ENCODE data around the gene NLRC5.
"Not testable (repeated sequence)": the region's sequence is repeated elsewhere in the genome, so short reads cannot be mapped to it uniquely, and the experiment has no call there.

The NLRC5 gene

DNA sequence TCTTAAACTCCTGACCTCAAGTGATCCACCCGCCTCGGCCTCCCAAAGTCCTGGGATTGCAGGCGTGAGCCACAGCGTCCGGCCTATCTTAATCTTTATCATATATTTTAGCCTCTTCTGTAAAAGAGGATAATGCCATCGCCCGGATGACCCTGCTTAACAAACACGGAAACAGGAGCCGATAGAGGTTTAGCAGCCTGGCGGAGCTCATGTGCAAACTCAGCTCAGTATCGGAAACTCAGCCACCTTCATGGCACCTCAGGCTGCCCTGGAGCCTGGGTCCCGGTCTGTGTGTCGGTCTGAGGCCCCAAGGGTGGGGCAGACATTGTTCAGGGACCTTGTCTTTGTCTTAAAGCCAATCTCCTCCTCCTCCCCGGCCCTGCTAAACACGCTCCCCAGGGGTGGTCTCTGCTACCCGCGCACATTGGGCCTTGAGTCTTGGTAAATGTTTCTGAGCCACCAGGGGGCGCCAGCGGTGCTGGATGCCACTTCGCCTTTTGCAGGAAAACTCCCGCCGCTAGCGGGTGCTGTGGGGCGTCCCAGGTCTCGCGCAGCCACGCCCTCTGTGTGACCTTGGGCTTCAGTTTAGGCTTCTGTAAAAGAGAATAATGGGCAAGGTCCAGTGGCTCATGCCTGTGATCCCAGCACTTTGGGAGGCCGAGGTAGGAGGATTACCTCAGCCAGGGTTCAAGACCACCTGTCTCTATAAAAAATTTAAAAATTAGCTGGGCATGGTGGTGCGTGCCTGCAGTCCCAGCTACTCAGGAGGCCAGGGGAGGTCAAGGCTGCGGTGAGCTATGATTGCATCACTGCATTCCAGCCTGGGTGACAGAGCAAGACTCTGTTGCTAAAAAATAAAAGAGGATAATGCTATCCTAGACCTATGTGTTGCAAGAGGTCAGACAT is 24.9 kb upstream of the NLRC5 start:
- DNase-seq: peak; percentile 84 to 97 (median 90)

DNA sequence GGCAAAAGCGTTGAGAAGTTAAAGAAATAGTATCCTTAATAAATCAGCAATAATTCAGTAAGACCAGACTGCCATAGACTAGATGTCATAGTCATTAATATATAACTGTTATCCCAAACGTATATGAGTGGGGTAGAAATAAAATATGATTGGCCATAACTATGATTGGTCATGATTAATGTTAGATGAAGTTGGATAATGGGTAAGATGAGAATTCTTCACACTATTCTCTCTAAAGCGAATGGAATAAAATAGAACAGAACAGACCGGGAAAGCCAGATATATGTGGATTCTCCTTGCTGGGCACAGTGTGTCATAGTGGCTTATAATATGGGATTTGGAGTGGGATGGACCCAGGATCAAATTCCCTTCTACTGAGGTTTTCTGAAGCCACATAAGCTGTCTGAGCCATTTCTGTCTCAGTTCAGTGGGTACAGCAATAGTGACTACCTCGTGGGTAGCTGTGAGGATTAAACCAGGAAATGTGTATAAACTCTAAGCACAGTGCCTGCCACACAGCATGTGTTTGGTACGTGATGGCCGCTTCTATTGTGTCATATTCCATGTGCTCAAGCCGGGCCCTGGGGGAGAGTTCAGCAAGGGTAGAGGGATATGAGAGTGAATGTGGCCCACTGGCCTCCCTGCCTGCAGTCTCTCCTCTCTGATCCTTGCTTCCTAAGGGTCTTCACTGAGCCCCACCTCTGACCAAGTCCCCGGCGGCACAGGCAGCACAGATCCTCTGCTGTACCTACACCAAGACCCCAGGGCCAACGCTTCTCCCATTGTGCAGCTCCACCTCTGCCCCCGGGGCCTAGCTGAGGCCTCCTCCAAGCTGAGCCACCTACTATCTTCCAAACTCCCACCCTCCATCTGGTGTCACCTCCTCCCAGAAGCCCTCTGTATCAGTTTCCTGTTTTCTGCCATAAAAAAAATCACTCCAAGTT is 23.9 kb upstream of the NLRC5 start:
- DNase-seq: no peak

DNA sequence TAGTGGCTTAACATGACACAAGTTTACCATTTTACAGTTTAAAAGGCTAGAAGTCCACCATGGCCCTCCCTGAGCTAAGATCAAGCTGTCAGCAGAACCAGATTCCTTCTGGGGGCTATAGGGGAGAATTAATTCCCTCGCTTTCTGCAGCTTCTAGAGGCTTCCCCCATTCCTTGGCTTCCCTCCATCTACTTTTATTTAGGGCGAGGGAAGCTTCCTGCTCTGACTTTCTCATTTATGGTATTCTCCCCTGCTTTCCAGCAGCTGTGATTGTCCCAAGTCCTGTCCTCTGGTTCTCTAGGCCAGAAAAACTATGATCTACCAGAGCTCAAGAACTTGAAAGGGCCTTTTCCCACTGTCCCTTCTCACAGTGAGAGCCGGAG is 23.3 kb upstream of the NLRC5 start:
- no peak for DNase-seq

DNA sequence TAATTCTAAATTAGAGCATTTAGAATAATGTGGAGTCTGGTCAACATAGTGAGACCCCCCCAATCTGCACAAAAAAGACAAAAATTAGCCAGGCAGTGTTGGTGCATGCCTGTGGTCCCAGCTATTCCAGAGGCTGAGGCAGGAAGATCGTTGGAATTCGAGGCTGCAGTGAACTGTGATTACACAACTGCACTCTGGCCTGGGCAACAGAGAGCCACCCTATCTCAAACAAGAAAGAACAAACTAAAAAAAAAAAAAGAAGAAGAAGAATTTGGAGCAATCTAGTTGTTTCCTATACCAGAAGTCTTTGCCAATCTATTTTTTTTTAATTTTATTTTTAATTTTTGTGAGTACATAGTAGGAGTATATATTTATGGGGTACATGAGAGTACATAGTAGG is 21.6 kb upstream of the NLRC5 start:
- no peak for DNase-seq

DNA sequence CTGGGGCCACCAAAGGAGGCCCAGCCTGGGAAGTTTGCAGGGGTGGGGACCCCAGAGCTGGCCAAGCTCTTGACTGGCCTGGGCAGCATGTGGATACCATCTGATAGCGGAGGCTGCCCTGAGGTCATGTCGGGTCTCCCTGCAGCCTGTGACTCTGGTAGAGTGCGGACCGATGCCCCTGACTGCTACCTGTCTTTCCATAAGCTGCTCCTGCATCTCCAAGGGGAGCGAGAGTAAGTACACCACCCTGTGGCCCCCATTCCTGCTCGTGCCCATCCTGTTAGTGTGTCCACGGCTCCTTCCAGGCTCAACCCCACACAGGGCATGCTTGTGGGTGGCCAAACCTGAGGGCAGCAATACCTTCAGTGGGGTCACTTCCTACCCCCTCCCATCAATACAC is 19.6 kb upstream of the NLRC5 start:
- no peak for DNase-seq

DNA sequence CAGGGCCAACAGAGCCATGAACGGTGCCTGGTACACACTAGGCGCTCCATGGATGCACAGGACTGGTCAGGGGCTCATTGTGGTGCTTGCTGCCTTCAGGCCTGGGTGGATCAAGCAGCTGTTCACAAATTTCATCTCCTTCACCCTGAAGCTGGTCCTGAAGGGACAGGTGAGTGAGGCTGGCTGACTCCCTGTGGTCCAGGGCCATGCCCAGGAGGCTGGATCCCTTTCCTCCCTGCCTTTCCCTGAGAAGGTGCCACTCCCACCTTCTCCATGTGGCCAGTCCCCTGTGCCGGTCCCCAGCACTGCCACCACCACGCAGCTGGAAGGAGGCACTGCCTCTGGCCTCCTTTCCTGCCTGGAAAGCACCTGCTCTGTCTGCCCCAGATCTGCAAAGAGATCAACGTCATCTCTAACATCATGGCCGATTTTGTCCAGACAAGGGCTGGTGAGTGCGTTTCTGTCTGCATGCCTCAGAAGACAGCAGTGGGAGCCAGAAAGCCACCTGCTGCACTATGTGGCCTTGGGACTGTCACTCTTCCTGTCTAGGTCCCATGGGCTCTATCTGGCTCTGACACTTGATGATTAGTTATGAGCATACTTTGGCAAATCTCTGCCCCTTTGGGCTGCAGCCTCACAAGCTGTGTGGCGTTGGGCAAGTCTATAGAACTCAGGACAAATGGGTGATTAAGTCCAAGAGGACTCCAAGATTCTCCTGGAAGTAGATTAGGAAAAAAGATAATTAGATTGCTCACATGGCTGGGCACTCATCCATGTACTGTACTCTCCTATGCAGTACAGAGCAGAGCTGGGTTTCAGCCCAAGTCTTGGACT is 18.2 kb upstream of the NLRC5 start:
- DNase-seq: peak in 1 of 5 experiments; percentile 17

DNA sequence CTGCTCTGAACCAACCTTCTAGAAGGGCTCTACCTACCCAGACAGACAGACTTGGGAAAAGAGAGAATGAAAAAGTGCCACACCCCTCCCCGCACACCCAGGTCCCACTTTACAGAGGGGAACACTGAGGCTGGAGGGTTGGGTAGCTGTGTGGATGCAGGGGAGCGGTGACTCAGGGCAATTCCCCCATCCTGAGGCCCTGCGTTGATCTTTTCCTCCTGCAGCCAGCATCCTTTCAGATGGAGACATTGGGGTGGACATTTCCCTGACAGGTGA is 17.7 kb upstream of the NLRC5 start:
- no peak for DNase-seq

DNA sequence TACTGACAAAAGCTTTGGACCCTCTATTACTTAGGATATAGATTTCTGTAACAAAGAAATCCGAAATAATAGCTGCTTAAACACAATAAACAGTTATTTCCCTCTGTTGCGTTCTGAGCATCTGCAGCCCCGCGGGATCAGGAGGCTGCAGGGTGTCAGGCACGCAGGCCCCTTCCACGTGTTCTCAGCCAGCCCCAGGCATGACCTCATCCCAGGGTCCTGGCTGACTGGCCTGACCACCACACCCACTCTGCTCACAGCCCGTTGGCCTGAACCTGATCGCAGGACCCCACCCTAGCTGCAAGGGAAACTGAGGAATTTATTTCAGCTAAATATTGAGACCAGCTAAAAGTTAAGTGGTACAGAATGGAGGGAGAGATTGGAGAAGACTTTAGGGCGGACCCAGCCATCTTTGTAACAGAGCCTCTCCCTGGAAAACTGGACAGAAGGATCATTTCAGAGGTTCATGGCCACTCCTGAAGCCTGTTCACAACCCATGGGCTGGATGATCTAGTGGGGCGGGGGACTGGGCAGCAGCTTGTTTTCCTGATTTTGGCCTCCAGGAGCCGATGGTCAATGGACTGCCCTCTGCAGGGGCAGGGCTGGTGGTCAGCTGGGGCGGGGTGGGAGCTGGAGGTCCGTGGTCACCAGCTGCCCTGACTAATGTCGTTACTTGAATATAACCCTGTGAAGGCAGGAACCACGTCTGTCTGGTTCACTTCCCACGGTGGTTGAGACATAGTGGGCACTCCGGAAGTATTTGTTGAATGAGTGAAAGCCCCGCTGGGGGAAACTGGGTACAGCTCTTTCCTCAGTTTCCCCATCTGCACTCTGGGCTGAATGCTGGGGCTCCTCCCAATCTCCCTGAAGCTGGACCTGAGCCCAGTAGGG is 16.7 kb upstream of the NLRC5 start:
- DNase-seq: no peak

DNA sequence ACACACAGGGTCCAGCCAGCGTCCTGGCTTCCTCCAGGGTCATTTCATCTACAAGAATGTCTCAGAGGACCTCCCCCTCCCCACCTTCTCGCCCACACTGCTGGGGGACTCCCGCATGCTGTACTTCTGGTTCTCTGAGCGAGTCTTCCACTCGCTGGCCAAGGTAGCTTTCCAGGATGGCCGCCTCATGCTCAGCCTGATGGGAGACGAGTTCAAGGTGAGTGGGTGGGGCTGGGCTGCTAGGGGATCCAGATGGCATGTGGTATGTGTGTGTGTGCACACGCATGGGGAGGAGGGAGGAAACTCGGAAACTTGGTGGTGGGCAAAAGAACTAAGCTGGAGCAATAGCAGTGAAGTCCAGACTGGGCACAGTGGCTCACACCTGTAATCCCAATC is 16.1 kb upstream of the NLRC5 start:
- no peak for DNase-seq

DNA sequence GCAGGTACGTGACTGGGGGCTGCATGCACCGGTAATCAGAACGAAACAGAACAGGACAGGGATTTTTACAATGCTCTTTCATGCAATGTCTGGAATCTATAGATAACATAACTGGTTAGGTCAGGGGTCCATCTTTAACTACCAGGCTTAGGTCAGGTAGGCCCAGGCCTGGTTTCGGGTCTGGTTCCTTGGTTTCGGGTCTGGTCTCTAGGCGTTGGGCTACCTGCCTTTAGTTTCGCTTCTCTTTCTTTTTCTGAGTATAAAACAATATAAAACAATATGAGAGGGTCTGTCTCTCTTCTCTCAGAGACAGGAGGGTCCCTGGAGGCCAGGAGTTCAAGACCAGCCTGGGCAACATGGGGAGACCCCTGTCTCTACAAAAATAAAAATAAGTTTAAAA is 15.5 kb upstream of the NLRC5 start:
- not testable (repeated sequence) for DNase-seq

DNA sequence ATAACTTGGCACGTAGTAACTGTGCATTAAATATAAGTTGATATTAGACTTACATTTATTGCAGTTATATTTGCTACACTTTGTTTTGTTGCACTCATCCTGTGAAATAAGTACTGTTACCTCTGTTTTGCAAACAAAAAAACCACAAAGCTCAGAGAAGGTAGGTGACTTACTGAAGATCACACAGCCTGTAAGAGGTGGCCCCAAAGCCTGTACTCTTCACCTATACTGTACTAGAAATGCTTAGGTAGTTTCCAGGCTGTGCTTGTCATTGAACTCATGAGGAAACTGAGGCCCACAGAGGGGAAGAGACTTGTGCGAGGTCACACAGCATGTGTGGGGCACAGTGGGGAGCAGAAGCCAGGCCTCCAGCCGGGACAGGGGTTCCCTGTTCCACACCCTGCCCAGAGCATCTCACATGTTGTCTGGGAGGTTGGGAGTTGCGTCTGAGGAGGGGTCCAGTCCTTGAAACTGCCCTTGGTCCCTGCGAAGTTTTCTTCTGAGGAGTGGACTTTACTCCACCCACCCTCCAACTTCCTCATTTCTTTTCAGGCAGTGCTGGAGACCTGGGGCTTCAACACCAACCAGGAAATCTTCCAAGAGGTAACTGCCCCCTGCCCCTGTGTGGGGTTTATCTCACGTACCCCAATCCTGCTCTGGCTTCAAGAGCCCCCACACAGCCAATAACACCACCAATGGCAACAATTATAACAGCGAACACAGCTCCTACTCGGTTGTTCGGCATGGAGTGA is 14.6 kb upstream of the NLRC5 start:
- DNase-seq: no peak

DNA sequence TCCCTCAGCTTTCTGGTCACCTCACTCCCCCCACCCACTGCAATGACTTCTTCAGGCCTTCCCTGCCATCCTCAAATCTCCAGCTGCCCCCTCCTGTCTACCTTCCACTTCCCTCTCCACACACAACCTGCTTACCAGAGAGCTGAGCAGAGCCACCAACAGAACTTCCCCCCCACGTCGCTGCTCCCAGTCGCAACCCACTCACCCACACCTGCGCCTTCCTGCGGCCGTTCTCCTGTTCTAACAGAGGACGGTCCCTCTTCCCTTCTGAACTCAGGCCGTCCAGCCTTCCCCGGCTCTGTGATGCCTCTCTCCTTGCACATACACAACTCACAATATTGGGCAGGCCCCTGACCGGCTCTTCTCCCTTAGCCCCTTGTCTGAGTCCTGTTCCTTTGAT is 13.6 kb upstream of the NLRC5 start:
- DNase-seq: no peak

DNA sequence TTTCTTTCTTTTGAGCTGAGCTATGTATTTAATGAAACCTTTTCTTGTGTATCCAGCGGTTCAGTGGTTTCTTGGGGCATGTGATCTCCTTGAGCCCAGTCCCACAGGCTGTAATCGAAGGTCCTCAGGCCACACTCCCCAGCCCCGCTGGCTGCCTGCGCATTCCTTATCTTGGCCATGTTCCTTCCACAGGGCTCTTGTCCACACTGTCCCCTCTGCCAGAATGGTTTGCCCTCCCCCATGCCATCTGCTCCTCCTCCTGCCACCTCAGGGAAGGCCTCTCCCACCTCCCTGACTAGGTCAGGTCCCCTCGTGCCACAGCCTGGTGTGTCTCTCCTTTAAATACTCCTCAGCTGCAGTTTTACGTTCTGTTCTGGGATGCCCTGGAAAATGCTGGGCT is 12.1 kb upstream of the NLRC5 start:
- DNase-seq: no peak

DNA sequence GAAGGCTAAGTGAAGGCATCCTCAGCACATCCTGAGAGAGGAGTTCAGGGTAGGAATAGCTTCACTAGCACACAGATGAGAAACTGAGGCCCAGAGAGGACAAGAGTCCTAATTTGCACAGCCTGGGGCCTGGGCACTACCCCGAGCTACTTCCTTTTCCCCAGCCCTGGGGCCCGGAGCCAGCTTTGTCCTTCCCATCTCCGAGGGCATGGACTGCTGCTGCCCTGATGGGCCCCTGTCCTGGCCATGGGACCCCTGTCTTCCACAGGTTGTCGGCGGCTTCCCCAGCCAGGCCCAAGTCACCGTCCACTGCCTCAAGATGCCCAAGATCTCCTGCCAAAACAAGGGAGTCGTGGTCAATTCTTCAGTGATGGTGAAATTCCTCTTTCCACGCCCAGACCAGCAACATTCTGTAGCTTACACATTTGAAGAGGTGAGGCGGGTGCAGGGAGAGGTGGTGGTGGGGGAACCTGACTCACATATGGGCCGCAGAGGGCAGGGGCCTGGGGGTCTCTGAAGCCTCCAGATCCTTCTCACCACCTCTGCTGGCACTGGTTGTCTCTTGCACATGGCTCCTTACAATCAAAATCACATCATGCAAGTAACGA is 11.4 kb upstream of the NLRC5 start:
- DNase-seq: no peak

DNA sequence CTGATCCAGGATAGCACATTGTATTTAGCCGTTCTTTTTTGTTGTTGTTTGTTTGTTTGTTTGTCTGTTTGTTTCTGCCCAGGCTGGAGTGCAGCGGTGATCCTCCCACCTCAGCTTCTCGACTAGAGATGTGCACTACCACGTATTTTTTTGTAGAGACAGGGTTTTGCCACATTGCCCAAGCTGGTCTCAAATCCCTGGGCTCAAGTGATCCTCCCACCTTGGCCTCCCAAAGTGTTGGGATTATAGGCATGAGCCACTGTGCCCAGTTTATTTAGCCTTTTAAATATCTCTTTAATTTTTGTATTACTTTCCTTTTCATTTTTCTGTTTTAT is 9.2 kb upstream of the NLRC5 start:
- DNase-seq: no peak

DNA sequence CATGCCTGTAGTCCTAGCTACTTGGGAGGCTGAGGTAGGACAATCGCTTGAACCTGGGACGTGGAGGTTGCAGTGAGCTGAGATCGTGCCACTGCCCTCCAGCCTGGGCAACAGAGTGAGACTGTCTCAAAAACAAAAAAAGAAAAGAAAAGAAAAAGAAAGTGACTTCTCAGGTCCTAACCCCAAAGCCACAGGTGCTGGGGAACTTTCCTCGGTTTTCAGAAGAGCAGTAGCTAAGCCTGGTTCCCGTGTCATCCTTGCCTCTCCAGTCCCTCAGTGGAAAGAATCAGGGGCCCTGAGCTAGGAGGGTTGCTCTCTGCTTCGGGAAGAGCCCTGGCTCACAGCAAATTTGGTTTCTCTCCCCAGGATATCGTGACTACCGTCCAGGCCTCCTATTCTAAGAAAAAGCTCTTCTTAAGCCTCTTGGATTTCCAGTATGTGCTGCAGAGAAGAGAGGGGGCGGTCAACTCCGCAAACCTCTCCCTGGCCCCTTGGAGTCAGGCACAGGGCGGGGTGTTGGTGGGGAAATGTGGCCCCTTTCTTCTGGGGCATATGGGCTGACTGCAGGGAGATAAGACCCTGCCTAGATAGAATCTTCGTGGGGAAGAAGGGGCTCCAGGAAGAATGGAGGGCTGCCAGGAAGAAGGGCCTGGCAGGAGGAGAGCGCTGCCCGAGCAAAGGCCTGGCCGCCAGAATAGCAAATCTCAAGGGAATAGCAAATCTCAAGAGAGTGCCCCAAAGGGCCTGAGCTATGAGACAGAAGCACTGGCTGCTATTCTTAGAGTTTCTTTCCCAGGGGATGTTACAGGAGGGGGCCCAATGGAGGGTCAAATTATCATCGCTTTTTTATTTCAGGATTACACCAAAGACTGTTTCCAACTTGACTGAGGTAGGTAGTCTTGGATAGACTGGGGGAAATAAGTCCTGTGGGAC is 8.3 kb upstream of the NLRC5 start:
- DNase-seq: no peak

DNA sequence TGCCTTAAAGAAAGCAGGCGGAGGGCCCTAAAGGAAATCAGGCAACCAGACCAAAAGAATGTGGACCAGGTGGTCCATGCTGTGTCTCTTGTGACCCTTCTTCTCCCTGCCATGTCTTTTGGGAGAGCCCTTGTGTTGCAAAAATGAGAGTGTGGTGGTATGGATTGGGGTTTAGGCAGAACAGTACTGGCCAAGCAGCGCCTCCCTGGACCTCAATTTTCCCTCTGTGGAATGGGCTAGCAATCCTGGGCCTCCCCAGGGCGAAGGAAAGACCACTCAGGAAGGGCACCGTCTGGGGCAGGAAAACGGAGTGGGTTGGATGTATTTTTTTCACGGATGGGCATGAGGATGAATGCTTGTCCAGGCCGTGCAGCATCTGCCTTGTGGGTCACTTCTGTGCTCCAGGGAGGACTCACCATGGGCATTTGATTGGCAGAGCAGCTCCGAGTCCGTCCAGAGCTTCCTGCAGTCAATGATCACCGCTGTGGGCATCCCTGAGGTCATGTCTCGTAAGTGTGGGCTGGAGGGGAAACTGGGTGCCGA is 7.6 kb upstream of the NLRC5 start:
- DNase-seq: no peak

DNA sequence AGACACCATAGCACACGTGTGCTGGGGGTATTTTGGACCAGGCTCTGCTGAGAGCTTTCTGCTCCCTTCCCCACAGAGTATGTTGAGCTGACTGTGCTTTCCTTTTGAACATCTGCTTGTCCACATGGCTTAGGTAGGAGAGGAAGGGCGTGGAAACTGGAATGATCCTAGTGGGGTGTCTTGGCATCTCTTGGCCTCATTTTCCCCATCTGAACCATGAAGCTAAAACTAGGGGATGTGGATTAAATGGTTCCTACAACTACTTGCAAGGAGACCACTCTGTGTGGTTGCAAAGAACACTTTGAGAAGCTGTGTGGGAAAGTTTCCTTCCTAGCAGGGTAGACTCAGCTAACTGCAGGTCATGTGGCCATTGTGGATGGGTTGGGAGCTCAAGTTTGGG is 6.7 kb upstream of the NLRC5 start:
- no peak for DNase-seq

DNA sequence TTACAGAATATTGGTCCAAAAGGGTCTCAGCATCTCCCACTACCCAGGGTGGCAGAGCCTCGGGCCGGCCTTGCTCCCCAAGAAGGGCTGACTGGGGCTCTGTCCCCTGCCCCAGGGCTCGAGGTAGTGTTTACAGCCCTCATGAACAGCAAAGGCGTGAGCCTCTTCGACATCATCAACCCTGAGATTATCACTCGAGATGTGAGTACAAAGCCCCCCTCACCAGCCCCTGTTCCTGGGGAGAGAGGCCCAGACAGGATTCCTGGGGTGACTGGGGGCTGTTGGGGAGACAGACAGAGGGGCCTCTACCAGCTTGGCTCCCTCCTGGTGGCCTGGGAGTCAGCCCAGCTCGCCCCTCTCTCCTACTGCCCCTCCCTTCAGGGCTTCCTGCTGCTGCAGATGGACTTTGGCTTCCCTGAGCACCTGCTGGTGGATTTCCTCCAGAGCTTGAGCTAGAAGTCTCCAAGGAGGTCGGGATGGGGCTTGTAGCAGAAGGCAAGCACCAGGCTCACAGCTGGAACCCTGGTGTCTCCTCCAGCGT is 6.1 kb upstream of the NLRC5 start:
- no peak for DNase-seq
